ENCODE data around the gene MYO5A.

MYO5A gene

GRCh38 chr15:52505151-52505550, 23.5 kb downstream of the MYO5A start:
- DNase-seq (ENCODE audit: low read depth in 3 of 3): no peak

- no peak for DNase-seq (ENCODE audit: low read depth in 3 of 3)
Observed at GRCh38 chr15:52503788-52504496, 24.7 kb downstream of the MYO5A start.

GRCh38 chr15:52502608-52503007, 26.1 kb downstream of the MYO5A start:
- DNase-seq (ENCODE audit: low read depth in 3 of 3): no peak

- DNase-seq (ENCODE audit: low read depth in 3 of 3): no peak
Observed at GRCh38 chr15:52499506-52499905, 29.2 kb downstream of the MYO5A start.

- no peak for DNase-seq (ENCODE audit: low read depth in 3 of 3)
Observed at GRCh38 chr15:52498706-52499105, 30.0 kb downstream of the MYO5A start.

- DNase-seq (ENCODE audit: low read depth in 3 of 3): peak; percentile 33 to 55 (median 38)
Observed at GRCh38 chr15:52496776-52497470, 31.8 kb downstream of the MYO5A start.

- DNase-seq (ENCODE audit: low read depth in 3 of 3): no peak
Observed at GRCh38 chr15:52496175-52496574, 32.5 kb downstream of the MYO5A start.

GRCh38 chr15:52495125-52495524, 33.6 kb downstream of the MYO5A start:
- DNase-seq (ENCODE audit: low read depth in 3 of 3): no peak

GRCh38 chr15:52493968-52494367, 34.7 kb downstream of the MYO5A start:
- no peak for DNase-seq (ENCODE audit: low read depth in 3 of 3)

GRCh38 chr15:52492132-52492531, 36.5 kb downstream of the MYO5A start:
- DNase-seq (ENCODE audit: low read depth in 3 of 3): no peak

GRCh38 chr15:52491472-52491871, 37.2 kb downstream of the MYO5A start:
- DNase-seq (ENCODE audit: low read depth in 3 of 3): no peak

GRCh38 chr15:52489430-52489829, 39.2 kb downstream of the MYO5A start:
- DNase-seq (ENCODE audit: low read depth in 3 of 3): peak in 1 of 3 experiments; percentile 18

GRCh38 chr15:52488830-52489229, 39.9 kb downstream of the MYO5A start:
- DNase-seq (ENCODE audit: low read depth in 3 of 3): no peak

- DNase-seq (ENCODE audit: low read depth in 3 of 3): no peak
Observed at GRCh38 chr15:52486003-52486996, 42.4 kb downstream of the MYO5A start.

- no peak for DNase-seq (ENCODE audit: low read depth in 3 of 3)
Observed at GRCh38 chr15:52485290-52485689, 43.4 kb downstream of the MYO5A start.

GRCh38 chr15:52483707-52484106, 45.0 kb downstream of the MYO5A start:
- no peak for DNase-seq (ENCODE audit: low read depth in 3 of 3)

- no peak for DNase-seq (ENCODE audit: low read depth in 3 of 3)
Observed at GRCh38 chr15:52481915-52482314, 46.8 kb downstream of the MYO5A start.

GRCh38 chr15:52480990-52481389, 47.7 kb downstream of the MYO5A start:
- DNase-seq (ENCODE audit: low read depth in 3 of 3): no peak

GRCh38 chr15:52466716-52467115, 62.0 kb downstream of the MYO5A start:
- DNase-seq (ENCODE audit: low read depth in 3 of 3): no peak

GRCh38 chr15:52466134-52466701, 62.5 kb downstream of the MYO5A start:
- peak; percentile 13 to 58 (median 29) for DNase-seq (ENCODE audit: low read depth in 3 of 3)

GRCh38 chr15:52464478-52464877, 64.2 kb downstream of the MYO5A start:
- DNase-seq (ENCODE audit: low read depth in 3 of 3): no peak

GRCh38 chr15:52464040-52464439, 64.6 kb downstream of the MYO5A start:
- DNase-seq (ENCODE audit: low read depth in 3 of 3): no peak
